ENCODE results near the gene SERPINI1.

The SERPINI1 gene

DNA sequence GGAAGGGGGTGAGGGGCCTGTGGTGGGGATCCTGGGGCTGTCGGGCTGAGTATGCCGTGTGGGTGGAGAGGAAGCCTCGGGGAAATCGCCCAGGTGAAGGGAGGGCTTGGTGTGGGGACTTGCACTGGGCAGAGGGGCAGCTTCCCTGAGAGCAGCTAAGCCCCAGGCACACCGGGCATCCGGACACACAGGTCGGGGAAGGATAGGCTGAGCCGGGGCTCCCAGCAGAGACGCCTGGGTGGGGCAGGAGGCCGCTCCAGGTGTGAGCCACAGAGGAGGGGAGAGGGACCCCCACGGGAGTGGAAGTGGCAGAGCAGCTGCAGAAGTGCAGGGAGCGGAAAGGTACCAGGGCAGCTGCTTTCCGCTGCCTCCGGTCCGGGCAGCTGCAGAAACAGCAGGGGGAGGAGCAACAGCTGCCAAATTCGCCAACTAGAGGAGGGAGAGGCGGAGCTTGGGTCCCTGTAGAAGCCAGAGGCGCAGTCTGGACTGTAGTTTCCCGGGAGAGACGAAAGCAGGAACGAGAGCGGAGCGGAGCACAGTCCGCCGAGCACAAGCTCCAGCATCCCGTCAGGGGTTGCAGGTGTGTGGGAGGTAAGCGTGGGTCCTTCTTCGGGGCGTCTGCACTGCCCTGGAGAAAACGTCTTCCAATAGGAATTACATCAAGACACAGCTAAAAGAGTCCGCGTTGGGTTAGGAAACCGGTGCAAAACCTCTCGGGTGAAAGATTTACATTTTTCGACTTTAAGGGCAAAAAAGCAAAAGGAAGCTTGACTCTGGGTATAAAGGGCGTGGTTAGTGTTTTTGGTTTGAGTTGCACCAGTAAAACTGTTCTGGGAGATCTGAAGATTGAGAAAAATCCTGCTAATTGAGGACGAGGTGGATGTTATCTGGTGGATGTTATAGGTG lies at the start of gene SERPINI1:
TSS of gene SERPINI1 (plus strand) at position 489 of the 906 bp plus-strand sequence. CDS start 53,408 bp downstream, outside the sequence.
- DNase-seq: peak; percentile 60 to 66

DNA sequence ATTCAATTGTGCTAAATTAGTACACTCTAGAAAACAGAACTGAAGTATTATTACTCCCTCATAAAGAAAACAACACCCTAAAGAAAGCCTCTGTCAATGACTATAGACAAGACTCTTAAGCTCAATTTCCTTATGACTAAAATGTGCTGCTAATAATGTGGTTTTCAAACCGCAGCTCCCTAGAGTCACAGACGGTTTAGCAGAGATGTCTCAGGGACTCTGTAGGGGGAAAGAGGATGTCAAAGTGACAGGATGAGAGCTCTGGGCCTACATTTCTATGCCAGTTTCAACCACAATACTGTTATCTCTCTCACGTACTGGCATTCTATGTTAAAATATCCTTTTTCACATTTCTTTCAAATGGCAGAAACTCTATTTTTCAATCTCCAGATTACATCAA lies 44.2 kb upstream of the SERPINI1 start:
- DNase-seq: peak; percentile 5 to 13

- no peak for DNase-seq
Measured at GRCh38 chr3:167694121-167694520, 41.4 kb upstream of the SERPINI1 start.

DNA sequence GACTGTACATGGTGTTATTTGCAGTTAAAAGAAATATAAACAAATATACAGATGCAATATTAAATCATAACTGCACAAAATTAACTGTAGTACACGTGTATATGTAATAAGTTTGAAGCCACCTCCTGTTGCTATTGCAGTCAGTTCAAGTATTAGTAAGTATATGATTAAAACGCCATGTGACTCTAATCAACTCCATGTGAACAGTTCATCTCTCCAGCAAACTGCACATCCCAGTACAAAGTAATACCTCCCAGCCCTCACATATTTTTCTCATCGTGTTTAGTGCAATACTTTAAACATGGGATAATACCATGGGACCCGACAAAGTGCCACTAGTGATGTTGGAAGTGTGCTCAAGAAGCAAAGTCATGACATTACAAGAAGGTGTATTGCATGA lies 35.5 kb upstream of the SERPINI1 start:
- no peak for DNase-seq

GRCh38 chr3:167700926-167701325 lies 34.6 kb upstream of the SERPINI1 start:
- DNase-seq: no peak

GRCh38 chr3:167705840-167706239 lies 29.7 kb upstream of the SERPINI1 start:
- DNase-seq: no peak

- no peak for DNase-seq
Measured at GRCh38 chr3:167709690-167710089, 25.8 kb upstream of the SERPINI1 start.

- DNase-seq: no peak
Measured at GRCh38 chr3:167710552-167710951, 25.0 kb upstream of the SERPINI1 start.

DNA sequence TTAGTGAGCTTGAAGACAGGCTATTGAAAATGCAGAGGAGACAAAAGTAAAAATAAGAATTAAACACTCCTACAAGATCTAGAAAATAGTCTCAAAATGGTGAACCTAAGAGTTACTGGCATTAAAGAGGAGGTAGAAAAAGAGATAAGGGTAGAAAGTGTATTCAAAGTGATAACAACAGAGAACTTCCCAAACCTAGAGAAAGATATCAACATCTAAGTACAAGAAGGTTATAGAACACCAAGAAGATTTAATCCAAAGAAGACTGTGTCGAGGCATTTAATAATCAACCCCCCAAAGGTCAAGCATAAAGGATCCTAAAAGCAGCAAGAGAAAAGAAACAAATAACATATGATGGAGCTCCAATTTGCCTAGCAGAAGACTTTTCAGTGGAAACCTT lies 24.1 kb upstream of the SERPINI1 start:
- no peak for DNase-seq

DNA sequence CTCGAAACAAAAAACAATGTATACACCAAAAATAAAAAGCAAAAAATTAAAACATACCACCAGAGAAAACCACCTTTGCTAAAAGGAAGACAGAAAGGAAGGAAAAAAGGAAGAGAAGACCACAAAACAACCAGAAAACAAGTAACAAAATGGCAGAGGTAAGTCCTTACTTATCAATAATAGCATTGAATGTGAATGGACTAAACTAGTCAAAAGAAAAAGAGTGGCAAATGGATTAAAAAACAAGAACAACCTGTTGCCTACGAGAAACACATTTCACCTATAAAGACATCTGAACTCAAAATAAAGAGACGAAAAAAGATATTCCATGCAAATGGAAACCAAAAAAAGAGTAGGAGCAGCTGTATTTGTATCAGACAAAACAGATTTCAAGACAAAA lies 23.1 kb upstream of the SERPINI1 start:
- no peak for DNase-seq

DNA sequence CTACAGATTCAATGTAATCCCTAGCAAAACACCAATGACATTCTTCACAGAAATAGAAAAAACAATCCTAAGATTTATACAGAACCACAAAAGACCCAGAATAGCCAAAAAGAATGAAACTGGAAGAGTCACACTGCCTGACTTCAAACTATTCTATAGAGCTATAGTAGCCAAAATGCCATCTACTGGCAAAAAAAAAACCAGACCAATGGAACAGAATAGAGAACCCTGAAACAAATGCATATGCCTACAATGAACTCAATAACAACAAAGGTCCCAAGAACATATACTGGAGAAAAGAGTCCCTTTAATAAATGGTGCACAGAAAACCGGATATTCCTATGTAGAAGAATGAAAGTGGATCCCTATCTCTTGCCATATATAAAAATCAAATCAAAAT lies 20.6 kb upstream of the SERPINI1 start:
- no peak for DNase-seq

- DNase-seq: no peak
Measured at GRCh38 chr3:167716920-167717319, 18.6 kb upstream of the SERPINI1 start.

DNA sequence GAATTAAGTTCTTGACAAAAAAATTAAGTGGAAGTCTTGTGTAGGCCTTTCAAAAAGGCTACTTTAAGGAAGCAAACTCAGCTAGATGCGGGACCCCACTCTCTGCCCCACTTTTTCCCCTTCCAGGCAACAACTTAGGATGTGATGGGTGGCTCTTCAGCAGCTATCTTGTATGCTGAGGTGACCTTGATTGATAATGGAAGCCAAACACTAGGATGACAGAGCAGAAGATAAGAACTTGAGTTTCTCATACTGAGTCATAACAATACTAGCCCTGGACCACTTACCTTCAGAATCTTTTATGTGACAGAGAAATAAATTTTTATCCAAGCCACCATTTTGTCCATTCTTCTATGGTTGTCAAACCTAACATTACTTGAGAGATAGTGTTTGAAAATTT lies 16.9 kb upstream of the SERPINI1 start:
- no peak for DNase-seq

DNA sequence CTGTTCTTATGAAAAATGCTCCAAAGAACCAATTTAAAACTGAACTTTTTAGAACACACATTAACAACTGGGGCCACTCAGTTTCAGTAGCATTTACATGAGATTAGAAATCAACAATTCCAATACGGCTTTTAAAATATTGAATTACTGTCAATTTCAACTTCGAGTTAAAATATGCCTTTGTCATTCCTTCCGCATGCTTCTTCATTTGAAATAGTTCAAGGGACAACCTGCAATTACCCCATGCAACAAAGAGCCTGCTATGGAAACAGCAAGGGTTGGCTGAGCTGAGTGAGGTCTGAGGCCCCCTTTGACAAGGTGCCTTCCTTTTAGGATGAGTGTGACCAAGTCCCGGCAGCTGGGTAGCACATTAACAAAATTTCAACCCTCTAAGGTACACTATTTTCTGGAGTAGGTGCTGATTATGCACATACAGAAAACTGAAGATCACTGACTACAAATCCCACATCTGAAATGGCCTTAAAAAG lies 12.5 kb upstream of the SERPINI1 start:
- no peak for DNase-seq

DNA sequence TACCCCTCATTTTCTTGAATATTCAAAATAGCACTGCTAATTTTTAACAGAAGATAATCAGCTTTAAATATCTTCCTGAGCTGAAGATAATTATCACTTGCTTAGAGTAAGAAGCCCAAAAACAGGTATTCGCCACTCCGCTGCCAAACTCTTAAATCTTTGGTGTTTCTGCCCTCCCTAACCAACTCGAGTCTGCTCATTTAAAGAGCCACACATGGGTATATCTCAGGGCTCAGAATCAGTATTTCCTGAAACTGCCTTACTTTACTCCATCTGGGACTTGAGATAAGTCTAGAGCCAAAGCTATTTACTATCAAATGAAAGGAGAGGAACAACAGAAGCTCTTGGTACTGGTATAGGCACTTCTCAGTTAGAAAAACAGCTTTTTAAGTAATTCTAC lies 11.6 kb upstream of the SERPINI1 start:
- DNase-seq: no peak

DNA sequence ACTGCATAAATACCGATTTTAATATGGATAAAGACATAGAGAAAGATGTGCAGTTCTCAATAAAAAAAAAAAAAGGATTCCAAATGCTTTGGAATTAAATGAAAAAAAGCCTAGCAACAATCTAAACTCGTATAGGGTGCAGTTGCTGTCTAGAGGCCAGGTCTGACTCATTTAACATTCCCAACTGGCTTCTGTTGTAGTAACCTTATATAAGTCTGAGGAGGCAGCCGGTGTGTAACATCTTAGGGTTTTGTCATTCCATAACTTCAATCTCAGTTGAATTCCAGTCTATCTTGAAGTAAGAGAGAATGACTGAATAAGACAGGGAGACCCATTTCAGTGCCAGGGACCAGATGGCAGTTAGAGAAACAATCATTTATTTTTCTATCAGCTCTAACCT lies 7.3 kb upstream of the SERPINI1 start:
- DNase-seq: no peak

DNA sequence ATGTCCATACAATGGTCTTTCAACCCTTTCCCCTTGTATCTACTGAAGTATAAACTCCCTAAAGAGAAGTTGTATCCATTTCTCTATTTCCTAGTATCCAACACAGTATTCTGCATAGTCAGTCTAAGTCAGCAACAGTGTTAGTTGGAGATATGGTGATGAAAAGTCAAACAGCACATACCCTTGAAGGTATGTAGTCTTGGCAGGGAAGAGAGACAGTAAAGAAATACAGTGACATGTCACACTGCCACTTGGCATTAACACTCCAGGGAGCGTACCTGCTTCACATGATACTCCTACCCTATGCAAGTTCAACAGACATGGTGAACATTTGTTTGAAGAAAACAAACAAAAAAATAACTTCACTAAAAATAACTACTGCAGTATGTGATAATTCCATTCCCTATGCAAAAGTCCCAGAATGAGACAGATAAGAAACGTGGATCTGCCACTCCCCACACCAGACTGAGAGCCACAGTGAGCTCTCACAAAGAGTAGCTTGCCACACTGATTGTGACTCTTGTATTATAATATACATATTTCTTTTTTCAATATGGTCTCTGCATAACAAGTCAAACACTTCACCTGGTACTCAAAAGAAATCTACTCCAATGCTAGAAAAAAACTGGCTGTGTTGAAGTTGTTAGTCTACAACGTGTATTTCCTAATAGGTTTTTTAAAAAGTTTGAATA lies 6.7 kb upstream of the SERPINI1 start:
- no peak for DNase-seq

DNA sequence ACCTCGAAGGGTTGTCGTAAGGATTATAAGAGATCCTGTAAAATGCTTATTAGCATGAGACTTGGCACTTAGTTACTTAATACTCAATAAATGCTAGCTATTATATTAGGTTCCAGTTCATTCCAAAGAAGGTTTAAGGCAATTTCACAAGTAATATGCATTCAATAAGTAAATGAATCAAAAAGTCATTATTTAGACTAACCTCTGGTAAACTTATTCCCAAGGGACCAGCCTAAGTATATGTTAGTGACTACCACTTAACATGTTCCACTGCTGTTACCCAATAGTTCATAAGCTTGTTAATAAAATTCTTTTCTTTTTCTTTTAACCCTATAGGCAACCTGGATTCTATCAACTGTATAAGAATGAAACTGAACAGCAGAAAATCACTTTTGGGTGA lies 5.9 kb upstream of the SERPINI1 start:
- no peak for DNase-seq

- no peak for DNase-seq
Measured at GRCh38 chr3:167731393-167731792, 4.1 kb upstream of the SERPINI1 start.

- DNase-seq: no peak
Measured at GRCh38 chr3:167732313-167733065, 3.0 kb upstream of the SERPINI1 start.

- peak in 1 of 2 donors; percentile 3 for DNase-seq
Measured at GRCh38 chr3:167733961-167734497, 1.5 kb upstream of the SERPINI1 start.

- DNase-seq: peak; percentile 86 to 90
Measured at GRCh38 chr3:167734498-167735232, 856 bp upstream of the SERPINI1 start, which contains the start of gene PDCD10. Gene PDCD10 (minus strand): TSS chr3:167734892. CDS start chr3:167720157, 14,735 bp downstream.

Data from stimulated activated CD4-positive, alpha-beta T cell treated with anti-CD3 and anti-CD28 coated beads, Interleukin-2, amount 100 ng/mL, for 48 hours (primary cell).